Measurements from ENCODE around the gene GLP2R.

Gene GLP2R

GRCh38 chr17:9842057-9842758 lies 16.5 kb downstream of the GLP2R start:
- no peak overlapping the region for H3K4me3 ChIP-seq (ENCODE audit: low read depth, low read length)
- DNase-seq (ENCODE audit: low read depth): no peak

GRCh38 chr17:9843152-9844010 lies 17.7 kb downstream of the GLP2R start:
- DNase-seq (ENCODE audit: low read depth): no peak
- no peak overlapping the region for H3K4me3 ChIP-seq (ENCODE audit: low read depth, low read length)

- DNase-seq (ENCODE audit: low read depth): no peak
These were observed 18.4 kb downstream of the GLP2R start for GRCh38 chr17:9844153-9844552.

GRCh38 chr17:9845306-9845705 lies 19.6 kb downstream of the GLP2R start:
- DNase-seq (ENCODE audit: low read depth): no peak
- H3K4me3 ChIP-seq (ENCODE audit: low read depth, low read length): no peak overlapping the region

More at GRCh38 chr17:9844153-9844552, 18.4 kb downstream of the GLP2R start:
- H3K4me3 ChIP-seq (ENCODE audit: low read depth, low read length): no peak overlapping the region

- no peak overlapping the region for H3K4me3 ChIP-seq (ENCODE audit: low read depth, low read length)
- DNase-seq (ENCODE audit: low read depth): no peak
These were observed 24.4 kb downstream of the GLP2R start for GRCh38 chr17:9850151-9850550.

- no peak overlapping the region for H3K4me3 ChIP-seq (ENCODE audit: low read depth, low read length)
- no peak for DNase-seq (ENCODE audit: low read depth)
These were observed 28.5 kb downstream of the GLP2R start for GRCh38 chr17:9854255-9854654.

- H3K4me3 ChIP-seq (ENCODE audit: low read depth, low read length): no peak overlapping the region
These were observed 29.3 kb downstream of the GLP2R start for GRCh38 chr17:9855036-9855435.

GRCh38 chr17:9859781-9860180 lies 34.1 kb downstream of the GLP2R start:
- H3K4me3 ChIP-seq (ENCODE audit: low read depth, low read length): no peak overlapping the region
- DNase-seq (ENCODE audit: low read depth): no peak

More at GRCh38 chr17:9855036-9855435, 29.3 kb downstream of the GLP2R start:
- DNase-seq (ENCODE audit: low read depth): no peak

GRCh38 chr17:9860851-9861250 lies 35.1 kb downstream of the GLP2R start:
- H3K4me3 ChIP-seq (ENCODE audit: low read depth, low read length): no peak overlapping the region

GRCh38 chr17:9862220-9862619 lies 36.5 kb downstream of the GLP2R start:
- DNase-seq (ENCODE audit: low read depth): no peak
- no peak overlapping the region for H3K4me3 ChIP-seq (ENCODE audit: low read depth, low read length)

More at GRCh38 chr17:9860851-9861250, 35.1 kb downstream of the GLP2R start:
- DNase-seq (ENCODE audit: low read depth): no peak

- no peak for DNase-seq (ENCODE audit: low read depth)
- no peak overlapping the region for H3K4me3 ChIP-seq (ENCODE audit: low read depth, low read length)
These were observed 37.2 kb downstream of the GLP2R start for GRCh38 chr17:9862949-9863348.

GRCh38 chr17:9865586-9865985 lies 39.9 kb downstream of the GLP2R start:
- H3K4me3 ChIP-seq (ENCODE audit: low read depth, low read length): no peak overlapping the region
- no peak for DNase-seq (ENCODE audit: low read depth)

GRCh38 chr17:9868552-9868951 lies 42.8 kb downstream of the GLP2R start:
- no peak for DNase-seq (ENCODE audit: low read depth)
- H3K4me3 ChIP-seq (ENCODE audit: low read depth, low read length): no peak overlapping the region

- no peak for DNase-seq (ENCODE audit: low read depth)
- no peak overlapping the region for H3K4me3 ChIP-seq (ENCODE audit: low read depth, low read length)
These were observed 47.1 kb downstream of the GLP2R start for GRCh38 chr17:9872852-9873251.

- no peak overlapping the region for H3K4me3 ChIP-seq (ENCODE audit: low read depth, low read length)
- DNase-seq (ENCODE audit: low read depth): no peak
These were observed 49.0 kb downstream of the GLP2R start for GRCh38 chr17:9874722-9875121.

- H3K4me3 ChIP-seq (ENCODE audit: low read depth, low read length): no peak overlapping the region
- no peak for DNase-seq (ENCODE audit: low read depth)
These were observed 49.7 kb downstream of the GLP2R start for GRCh38 chr17:9875441-9875840.

GRCh38 chr17:9878356-9878755 lies 52.6 kb downstream of the GLP2R start:
- no peak overlapping the region for H3K4me3 ChIP-seq (ENCODE audit: low read depth, low read length)
- no peak for DNase-seq (ENCODE audit: low read depth)

GRCh38 chr17:9878786-9879525 lies 53.2 kb downstream of the GLP2R start:
- no peak for DNase-seq (ENCODE audit: low read depth)
- H3K4me3 ChIP-seq (ENCODE audit: low read depth, low read length): no peak overlapping the region

- no peak overlapping the region for H3K4me3 ChIP-seq (ENCODE audit: low read depth, low read length)
- no peak for DNase-seq (ENCODE audit: low read depth)
These were observed 54.9 kb downstream of the GLP2R start for GRCh38 chr17:9880582-9880999.

GRCh38 chr17:9883451-9883850 lies 57.7 kb downstream of the GLP2R start:
- H3K4me3 ChIP-seq (ENCODE audit: low read depth, low read length): no peak overlapping the region
- DNase-seq (ENCODE audit: low read depth): no peak
